DND-41 (cell line): Measurements from ENCODE around the gene AEBP2.

Experiments
- ATAC-seq: fragments of 200-7000 bp; cut with Tn5 transposase; 3 replicates; pipeline ENCODE4 v1.9.1; 2021; ENCODE audit warnings: low read depth; ENCODE audit not compliant: insufficient read depth
- DNase-seq: peaks from one replicate; pipeline ENCODE4 v3.0.0-alpha.2; 2020
- H2AFZ ChIP-seq: 2 replicates; pipeline ENCODE4 v1.6.0; 2012; ENCODE audit warnings: low read depth, low read length
- H3K27ac ChIP-seq: 2 replicates; pipeline ENCODE4 v1.5.1; 2012; ENCODE audit warnings: low read length, inconsistent platforms
- H3K27me3 ChIP-seq: fragments of 200-600 bp; sonication (generic); 2 replicates; pipeline ENCODE4 v1.6.0; 2012; ENCODE audit warnings: low read length, mild to moderate bottlenecking, inconsistent platforms; ENCODE audit not compliant: insufficient read depth, poor library complexity
- H3K36me3 ChIP-seq: 2 replicates; pipeline ENCODE4 v1.5.1; 2012; ENCODE audit warnings: low read length, inconsistent platforms; ENCODE audit not compliant: insufficient read depth
- H3K4me1 ChIP-seq: 2 replicates; pipeline ENCODE4 v1.5.1; 2012; ENCODE audit warnings: mild to moderate bottlenecking, low read length; ENCODE audit not compliant: insufficient read depth
- H3K4me2 ChIP-seq: 2 replicates; pipeline ENCODE4 v1.6.0; 2012; ENCODE audit warnings: mild to moderate bottlenecking, moderate library complexity, low read length, inconsistent platforms; ENCODE audit not compliant: insufficient read depth
- H3K4me3 ChIP-seq, 2 experiments: fragments of 200-600 bp in 1 of 2; shearing (Covaris generic) in 1 of 2; 2 replicates each; pipeline ENCODE4 v1.5.1; 2012 to 2016; ENCODE audit warnings: inconsistent platforms in 2 of 2, low read length in 2 of 2, mild to moderate bottlenecking in 2 of 2, low read depth in 1 of 2, moderate library complexity in 1 of 2
- H3K79me2 ChIP-seq: 2 replicates; pipeline ENCODE4 v1.6.0; 2012; ENCODE audit warnings: low read length, inconsistent platforms; ENCODE audit not compliant: insufficient read depth
- H3K9ac ChIP-seq: 2 replicates; pipeline ENCODE4 v1.6.0; 2012; ENCODE audit warnings: low read depth, mild to moderate bottlenecking, inconsistent platforms, low read length, moderate library complexity
- H3K9me3 ChIP-seq: 2 replicates; pipeline ENCODE4 v1.5.1; 2012; ENCODE audit warnings: low read length, moderate library complexity, mild to moderate bottlenecking, inconsistent platforms; ENCODE audit not compliant: insufficient read depth, severe bottlenecking
- H4K20me1 ChIP-seq: 2 replicates; pipeline ENCODE4 v1.6.0; 2012; ENCODE audit warnings: low read length; ENCODE audit not compliant: insufficient read depth
- EZH2 ChIP-seq: IDR thresholded peaks from 3 replicates; pipeline ENCODE4 v1.6.1; 2012; ENCODE audit warnings: borderline replicate concordance, low read depth, mild to moderate bottlenecking, moderate library complexity, low read length, inconsistent platforms; ENCODE audit not compliant: severe bottlenecking
- TF ChIP-seq, protein P1 (sequence below): IDR thresholded peaks from 2 replicates; pipeline ENCODE4 v1.5.1; 2012; ENCODE audit warnings: borderline replicate concordance, low read length, moderate library complexity, mild to moderate bottlenecking; ENCODE audit not compliant: poor library complexity, severe bottlenecking; ENCODE audit errors: extremely low read depth

The AEBP2 gene

DNA sequence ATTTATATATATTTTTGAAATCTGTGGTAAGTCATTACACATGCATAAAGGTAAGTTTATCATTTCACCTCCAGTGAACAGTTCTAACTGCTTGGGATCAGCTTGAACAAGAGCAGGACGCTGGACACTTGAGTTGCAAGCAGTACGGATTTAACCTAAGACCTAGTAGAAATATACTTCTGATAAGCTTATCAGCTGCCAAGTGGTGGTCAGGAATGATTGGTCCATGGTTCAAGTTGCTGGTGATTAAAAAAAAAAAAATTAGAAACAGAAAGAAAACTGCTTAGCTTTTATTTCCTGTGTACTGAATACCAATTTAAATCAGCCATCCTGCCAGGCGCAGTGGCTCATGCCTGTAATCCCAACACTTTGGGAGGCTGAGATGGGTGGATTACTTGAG is 88.6 kb downstream of the AEBP2 start:
- no peak overlapping the region for H2AFZ ChIP-seq
- H3K79me2 ChIP-seq = no peaks in the 10 kb centered on the region
- H3K4me3 ChIP-seq = no peak overlapping the region
- H3K36me3 ChIP-seq = peaks cover 11% of the 10 kb centered on the region
- TF ChIP-seq, protein P1, sequence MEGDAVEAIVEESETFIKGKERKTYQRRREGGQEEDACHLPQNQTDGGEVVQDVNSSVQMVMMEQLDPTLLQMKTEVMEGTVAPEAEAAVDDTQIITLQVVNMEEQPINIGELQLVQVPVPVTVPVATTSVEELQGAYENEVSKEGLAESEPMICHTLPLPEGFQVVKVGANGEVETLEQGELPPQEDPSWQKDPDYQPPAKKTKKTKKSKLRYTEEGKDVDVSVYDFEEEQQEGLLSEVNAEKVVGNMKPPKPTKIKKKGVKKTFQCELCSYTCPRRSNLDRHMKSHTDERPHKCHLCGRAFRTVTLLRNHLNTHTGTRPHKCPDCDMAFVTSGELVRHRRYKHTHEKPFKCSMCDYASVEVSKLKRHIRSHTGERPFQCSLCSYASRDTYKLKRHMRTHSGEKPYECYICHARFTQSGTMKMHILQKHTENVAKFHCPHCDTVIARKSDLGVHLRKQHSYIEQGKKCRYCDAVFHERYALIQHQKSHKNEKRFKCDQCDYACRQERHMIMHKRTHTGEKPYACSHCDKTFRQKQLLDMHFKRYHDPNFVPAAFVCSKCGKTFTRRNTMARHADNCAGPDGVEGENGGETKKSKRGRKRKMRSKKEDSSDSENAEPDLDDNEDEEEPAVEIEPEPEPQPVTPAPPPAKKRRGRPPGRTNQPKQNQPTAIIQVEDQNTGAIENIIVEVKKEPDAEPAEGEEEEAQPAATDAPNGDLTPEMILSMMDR = no peak
- TF ChIP-seq EZH2 = no peak
- H3K4me1 ChIP-seq = no peaks in the 10 kb centered on the region
- no peak overlapping the region for H3K27ac ChIP-seq
- ATAC-seq (no peak), DNase-seq (no peak)
- H3K9ac ChIP-seq = no peak overlapping the region
- no peak overlapping the region for H3K4me2 ChIP-seq
- no peaks in the 10 kb centered on the region for H3K27me3 ChIP-seq
- no peaks in the 10 kb centered on the region for H3K9me3 ChIP-seq
- H4K20me1 ChIP-seq = peaks cover 3% of the 10 kb centered on the region; the same call in 1 of the 2 replicates

DNA sequence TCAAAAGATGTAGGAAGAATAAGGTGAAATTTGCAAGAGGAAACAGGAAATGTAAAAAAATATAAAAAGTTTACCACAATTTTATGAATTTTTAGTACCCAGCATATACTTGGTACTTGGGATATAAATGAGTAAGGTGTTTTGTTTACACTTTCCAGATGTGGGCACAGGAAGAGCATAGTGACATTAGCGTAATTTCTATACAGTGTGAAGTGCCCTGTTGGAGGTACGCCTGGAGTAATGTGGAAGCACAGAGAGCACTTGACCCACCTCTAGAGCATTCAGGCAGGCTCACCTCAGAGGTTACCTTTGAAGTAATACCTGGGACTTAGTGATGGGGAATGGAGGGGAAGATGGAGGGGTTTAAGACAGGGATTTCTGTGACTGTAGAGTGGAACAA is 89.5 kb downstream of the AEBP2 start:
- DNase-seq = no peak
- no peaks in the 10 kb centered on the region for H3K4me1 ChIP-seq
- H3K79me2 ChIP-seq = no peaks in the 10 kb centered on the region
- no peak overlapping the region for H3K4me2 ChIP-seq
- 0 out of 3 replicates have a peak, but pooled peaks have one; percentile 22 for ATAC-seq
- H2AFZ ChIP-seq = no peak overlapping the region
- peaks cover 8% of the 10 kb centered on the region for H3K36me3 ChIP-seq
- H3K9me3 ChIP-seq = no peaks in the 10 kb centered on the region
- no peak overlapping the region for H3K9ac ChIP-seq
- H3K27me3 ChIP-seq = no peaks in the 10 kb centered on the region
- no peak overlapping the region for H3K4me3 ChIP-seq
- no peak for TF ChIP-seq EZH2
- TF ChIP-seq, protein P1 = no peak
- no peak overlapping the region for H3K27ac ChIP-seq
- H4K20me1 ChIP-seq = peaks cover 3% of the 10 kb centered on the region; the same call in 1 of the 2 replicates

DNA sequence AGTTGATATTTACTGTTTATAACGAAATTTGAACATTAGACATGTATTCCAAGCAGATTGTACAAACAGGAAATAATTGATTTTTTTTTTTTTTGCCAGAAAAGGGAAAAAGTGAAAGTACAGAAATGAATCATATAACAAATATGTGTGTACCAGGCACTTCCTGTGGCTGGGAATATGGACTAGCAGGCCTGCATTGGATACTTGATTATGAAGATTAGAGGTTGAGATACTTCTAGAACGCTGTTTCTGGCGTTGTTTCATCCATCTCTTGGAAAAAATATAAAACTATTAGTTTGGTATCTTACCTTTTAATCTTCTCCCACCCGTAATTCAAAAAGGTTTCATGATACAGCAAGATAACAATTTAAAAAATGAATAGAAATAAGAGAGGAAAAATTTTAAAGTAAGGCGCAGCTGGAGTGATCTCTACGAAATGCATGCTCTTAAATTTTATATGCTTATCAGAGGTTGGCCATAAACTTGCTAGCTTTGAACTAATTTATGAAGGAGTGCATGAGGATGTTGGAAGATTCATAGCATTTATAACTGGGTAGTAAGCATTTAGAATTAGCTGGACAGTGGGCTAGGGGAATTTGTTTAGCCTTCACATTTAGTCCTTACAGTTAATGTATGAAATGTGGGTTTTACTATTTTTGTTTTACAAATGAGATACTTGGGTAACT is 90.8 kb downstream of the AEBP2 start:
- H3K4me3 ChIP-seq = no peak overlapping the region
- no peak for TF ChIP-seq EZH2
- TF ChIP-seq, protein P1 = no peak
- H3K9me3 ChIP-seq = peaks cover 1% of the 10 kb centered on the region
- no peak overlapping the region for H3K27ac ChIP-seq
- ATAC-seq = no peak
- no peaks in the 10 kb centered on the region for H3K79me2 ChIP-seq
- H3K4me1 ChIP-seq = no peaks in the 10 kb centered on the region
- H3K4me2 ChIP-seq = no peak overlapping the region
- peaks cover 6% of the 10 kb centered on the region for H3K36me3 ChIP-seq
- no peak overlapping the region for H3K9ac ChIP-seq
- H3K27me3 ChIP-seq = no peaks in the 10 kb centered on the region
- no peak overlapping the region for H2AFZ ChIP-seq
- H4K20me1 ChIP-seq = peaks cover 3% of the 10 kb centered on the region; the same call in 1 of the 2 replicates
- DNase-seq = no peak
